ENCODE data around the gene PHACTR1.

The PHACTR1 gene

DNA sequence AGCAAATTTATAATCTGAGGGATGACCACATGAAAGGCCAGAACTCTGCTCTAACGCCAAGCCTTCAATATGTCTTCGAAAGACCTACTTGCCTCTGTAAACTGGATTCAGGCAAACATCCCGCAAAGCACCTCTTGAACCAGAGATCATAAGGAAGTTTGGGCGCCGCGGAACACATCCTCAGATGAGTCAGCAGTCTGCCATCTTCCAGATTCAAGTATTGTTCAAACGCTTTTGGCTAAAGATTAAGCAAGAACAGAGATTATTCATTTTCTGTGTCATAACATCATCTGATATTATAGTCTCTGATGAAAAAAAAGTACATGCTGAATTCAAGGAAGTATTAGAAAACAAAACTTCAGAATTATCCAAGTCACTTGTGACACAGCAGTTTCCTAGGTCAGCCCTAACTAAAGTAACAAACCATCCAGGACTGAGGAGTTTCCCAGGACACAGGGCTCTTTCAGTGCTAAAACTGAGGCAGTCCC, 591.0 kb downstream of the PHACTR1 start:
- DNase-seq (ENCODE audit: low spot score): peak; percentile 73
- POLR2A ChIA-PET (ENCODE audit: low non-redundant PET): no interaction called here
- H3K27ac ChIP-seq: no peak overlapping the region; the same call in 1 of the 2 replicates
- CTCF ChIA-PET: no interaction called here
- TF ChIP-seq, protein P1, sequence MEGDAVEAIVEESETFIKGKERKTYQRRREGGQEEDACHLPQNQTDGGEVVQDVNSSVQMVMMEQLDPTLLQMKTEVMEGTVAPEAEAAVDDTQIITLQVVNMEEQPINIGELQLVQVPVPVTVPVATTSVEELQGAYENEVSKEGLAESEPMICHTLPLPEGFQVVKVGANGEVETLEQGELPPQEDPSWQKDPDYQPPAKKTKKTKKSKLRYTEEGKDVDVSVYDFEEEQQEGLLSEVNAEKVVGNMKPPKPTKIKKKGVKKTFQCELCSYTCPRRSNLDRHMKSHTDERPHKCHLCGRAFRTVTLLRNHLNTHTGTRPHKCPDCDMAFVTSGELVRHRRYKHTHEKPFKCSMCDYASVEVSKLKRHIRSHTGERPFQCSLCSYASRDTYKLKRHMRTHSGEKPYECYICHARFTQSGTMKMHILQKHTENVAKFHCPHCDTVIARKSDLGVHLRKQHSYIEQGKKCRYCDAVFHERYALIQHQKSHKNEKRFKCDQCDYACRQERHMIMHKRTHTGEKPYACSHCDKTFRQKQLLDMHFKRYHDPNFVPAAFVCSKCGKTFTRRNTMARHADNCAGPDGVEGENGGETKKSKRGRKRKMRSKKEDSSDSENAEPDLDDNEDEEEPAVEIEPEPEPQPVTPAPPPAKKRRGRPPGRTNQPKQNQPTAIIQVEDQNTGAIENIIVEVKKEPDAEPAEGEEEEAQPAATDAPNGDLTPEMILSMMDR (conservative IDR thresholded peaks at IDR 0.05; ENCODE audit: low read depth): no peak

- POLR2A ChIA-PET (ENCODE audit: low non-redundant PET): no interaction called here
- no peak for DNase-seq (ENCODE audit: low spot score)
- CTCF ChIA-PET: no interaction called here
- TF ChIP-seq, protein P1 (conservative IDR thresholded peaks at IDR 0.05; ENCODE audit: low read depth): no peak
- peak overlapping the region; percentile 62 for H3K27ac ChIP-seq
These were observed 591.8 kb downstream of the PHACTR1 start for GRCh38 chr6:13308332-13308731.

DNA sequence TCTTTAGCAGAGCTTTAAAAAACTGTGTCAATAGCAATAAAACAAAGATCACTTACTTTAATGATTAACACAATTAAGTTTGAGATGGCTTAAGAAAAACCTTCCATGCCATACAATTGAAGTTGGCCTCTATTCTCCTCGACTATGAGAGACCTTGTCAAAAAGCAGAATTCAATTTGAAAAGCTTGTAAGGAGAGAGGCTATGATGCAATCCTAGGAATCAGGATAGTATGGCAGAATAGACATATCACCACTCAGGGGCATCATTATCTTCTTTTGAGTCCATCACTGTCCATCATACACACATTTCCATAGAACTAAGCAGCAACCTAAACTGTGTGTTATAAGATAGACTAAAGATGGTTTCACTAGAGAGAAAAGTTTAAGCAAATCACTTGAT, 594.6 kb downstream of the PHACTR1 start:
- CTCF ChIA-PET: no interaction called here
- POLR2A ChIA-PET (ENCODE audit: low non-redundant PET): no interaction called here
- H3K27ac ChIP-seq: no peak overlapping the region
- TF ChIP-seq, protein P1 (conservative IDR thresholded peaks at IDR 0.05; ENCODE audit: low read depth): no peak
- DNase-seq (ENCODE audit: low spot score): no peak

DNA sequence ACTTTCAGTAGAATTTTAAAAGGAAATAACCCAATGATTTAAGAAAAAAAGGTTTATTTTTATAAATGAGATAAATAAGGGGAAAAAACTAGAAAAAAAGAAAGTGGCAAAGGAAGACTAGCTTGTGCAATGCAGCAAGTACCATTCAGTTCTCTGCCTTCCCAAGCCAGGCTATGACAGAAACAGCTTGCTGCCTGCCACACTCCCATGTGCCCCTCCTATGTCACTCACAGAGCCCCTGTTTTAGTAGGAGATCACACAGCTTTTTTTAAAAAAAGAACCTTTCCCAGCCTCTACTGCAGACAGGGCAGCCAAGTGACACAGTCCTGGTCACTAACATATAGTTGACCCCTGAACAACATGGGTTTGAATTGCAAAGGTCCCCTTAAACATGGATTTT, 598.2 kb downstream of the PHACTR1 start:
- ChIA-PET POLR2A (ENCODE audit: low non-redundant PET) (interaction anchor here (0.9 kb wide), 1 partner anchor 13 kb away, joined by 4 read pairs; the partner anchor contains the start of gene TBC1D7), CTCF (interaction anchor here (0.6 kb wide), 1 partner anchor 77 kb away, joined by 5 read pairs; no protein-coding TSS in a partner anchor)
- no peak for DNase-seq (ENCODE audit: low spot score)
- TF ChIP-seq, protein P1 (conservative IDR thresholded peaks at IDR 0.05; ENCODE audit: low read depth): no peak
- H3K27ac ChIP-seq: no peak overlapping the region

- no peak for DNase-seq (ENCODE audit: low spot score)
- TF ChIP-seq, protein P1 (conservative IDR thresholded peaks at IDR 0.05; ENCODE audit: low read depth): no peak
- POLR2A ChIA-PET (ENCODE audit: low non-redundant PET): no interaction called here
- CTCF ChIA-PET: no interaction called here
- no peak overlapping the region for H3K27ac ChIP-seq
These were observed 599.3 kb downstream of the PHACTR1 start for GRCh38 chr6:13315896-13316295.

- no peak overlapping the region for H3K27ac ChIP-seq
- TF ChIP-seq, protein P1 (conservative IDR thresholded peaks at IDR 0.05; ENCODE audit: low read depth): no peak
- ChIA-PET CTCF (interaction anchor here (0.7 kb wide), 1 partner anchor 330 kb away, joined by 3 read pairs; no protein-coding TSS in a partner anchor), POLR2A (ENCODE audit: low non-redundant PET) (no interaction called here)
- DNase-seq (ENCODE audit: low spot score): no peak
These were observed 602.3 kb downstream of the PHACTR1 start for GRCh38 chr6:13318821-13319220.
